ENCODE measurements around the gene KIF22.
A peak's percentile ranks its signal among the peaks of the same experiment; 100 is the strongest.

Gene KIF22

GRCh38 chr16:29839822-29840221, 49.3 kb downstream of the KIF22 start:
- no peak overlapping the region for H3K27ac ChIP-seq (ENCODE audit: insufficient read depth, low read length, poor library complexity, severe bottlenecking)
- no peaks in the 10 kb centered on the region for H3K4me1 ChIP-seq (ENCODE audit: control insufficient read depth, insufficient read depth, low read length, poor library complexity, severe bottlenecking)
- no peaks in the 10 kb centered on the region for H3K27me3 ChIP-seq (replicated peaks; ENCODE audit: control insufficient read depth, insufficient read depth, low read length, poor library complexity, severe bottlenecking)
- peaks cover 90% of the 10 kb centered on the region for H3K36me3 ChIP-seq (ENCODE audit: control insufficient read depth, insufficient read depth, low read length)
- H3K9me3 ChIP-seq (ENCODE audit: control insufficient read depth, low read length), result no peaks in the 10 kb centered on the region
- DNase-seq, result no peak
- no peak overlapping the region for H3K4me3 ChIP-seq (ENCODE audit: insufficient read depth, low read depth, low read length, poor library complexity, severe bottlenecking)

GRCh38 chr16:29840240-29840639, 49.7 kb downstream of the KIF22 start:
- no peak for DNase-seq
- Histone ChIP-seq H3K4me3 (ENCODE audit: insufficient read depth, low read depth, low read length, poor library complexity, severe bottlenecking) (no peak overlapping the region), H3K9me3 (ENCODE audit: control insufficient read depth, low read length) (no peaks in the 10 kb centered on the region), H3K27ac (ENCODE audit: insufficient read depth, low read length, poor library complexity, severe bottlenecking) (no peak overlapping the region), H3K4me1 (ENCODE audit: control insufficient read depth, insufficient read depth, low read length, poor library complexity, severe bottlenecking) (no peaks in the 10 kb centered on the region), H3K36me3 (ENCODE audit: control insufficient read depth, insufficient read depth, low read length) (peaks cover 90% of the 10 kb centered on the region), H3K27me3 (replicated peaks; ENCODE audit: control insufficient read depth, insufficient read depth, low read length, poor library complexity, severe bottlenecking) (no peaks in the 10 kb centered on the region)

DNA sequence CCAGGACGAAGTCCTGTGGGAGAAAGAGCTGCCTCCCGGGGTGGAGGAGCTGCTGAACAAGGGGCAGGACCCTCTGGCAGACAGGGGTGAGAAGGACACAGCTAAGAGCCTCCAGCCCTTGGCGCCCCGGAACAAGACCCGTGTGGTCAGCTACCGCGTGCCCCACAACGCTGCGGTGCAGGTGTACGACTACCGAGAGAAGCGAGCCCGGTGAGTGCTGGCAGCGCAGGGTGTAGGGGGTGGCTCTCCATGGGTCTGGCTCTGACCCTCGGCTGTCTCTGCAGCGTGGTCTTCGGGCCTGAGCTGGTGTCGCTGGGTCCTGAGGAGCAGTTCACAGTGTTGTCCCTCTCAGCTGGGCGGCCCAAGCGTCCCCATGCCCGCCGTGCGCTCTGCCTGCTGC, 51.1 kb downstream of the KIF22 start:
- Histone ChIP-seq H3K27me3 (replicated peaks; ENCODE audit: control insufficient read depth, insufficient read depth, low read length, poor library complexity, severe bottlenecking) (no peaks in the 10 kb centered on the region), H3K9me3 (ENCODE audit: control insufficient read depth, low read length) (no peaks in the 10 kb centered on the region), H3K4me3 (ENCODE audit: insufficient read depth, low read depth, low read length, poor library complexity, severe bottlenecking) (no peak overlapping the region), H3K4me1 (ENCODE audit: control insufficient read depth, insufficient read depth, low read length, poor library complexity, severe bottlenecking) (no peaks in the 10 kb centered on the region), H3K36me3 (ENCODE audit: control insufficient read depth, insufficient read depth, low read length) (peaks cover 92% of the 10 kb centered on the region), H3K27ac (ENCODE audit: insufficient read depth, low read length, poor library complexity, severe bottlenecking) (no peak overlapping the region)
- no peak for DNase-seq

DNA sequence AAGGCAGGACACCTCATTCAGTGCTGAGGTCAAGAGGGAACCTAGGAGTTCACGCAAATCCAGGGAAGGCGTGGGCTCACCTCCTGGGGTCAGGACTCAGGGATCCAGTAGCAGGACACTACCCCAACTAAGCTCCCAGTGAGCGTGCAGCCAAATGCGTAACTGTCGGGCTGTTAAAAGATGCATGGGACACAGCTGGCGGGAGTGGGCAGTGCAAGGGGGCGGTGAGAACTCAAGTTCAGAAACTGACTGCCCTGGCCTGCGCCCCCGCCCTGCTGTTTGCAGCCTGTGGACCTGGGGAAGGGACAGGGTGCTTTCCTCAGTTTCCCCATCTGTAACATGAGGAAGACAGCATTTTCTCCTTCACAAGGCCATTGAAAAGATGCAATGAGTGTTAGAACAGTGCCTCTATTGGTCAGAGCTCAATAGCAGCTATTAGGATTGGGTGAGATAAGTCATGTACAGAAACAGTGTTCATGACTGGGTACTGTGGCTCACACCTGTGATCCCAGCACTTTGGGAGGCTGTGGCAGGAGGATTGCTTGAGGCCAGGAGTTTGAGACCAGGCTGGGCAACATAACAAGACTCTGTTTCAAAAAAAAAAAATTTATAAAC, 52.3 kb downstream of the KIF22 start:
- no peak overlapping the region for H3K27ac ChIP-seq (ENCODE audit: insufficient read depth, low read length, poor library complexity, severe bottlenecking)
- H3K36me3 ChIP-seq (ENCODE audit: control insufficient read depth, insufficient read depth, low read length), result peaks cover 91% of the 10 kb centered on the region
- H3K9me3 ChIP-seq (ENCODE audit: control insufficient read depth, low read length), result no peaks in the 10 kb centered on the region
- H3K4me3 ChIP-seq (ENCODE audit: insufficient read depth, low read depth, low read length, poor library complexity, severe bottlenecking), result no peak overlapping the region
- H3K27me3 ChIP-seq (replicated peaks; ENCODE audit: control insufficient read depth, insufficient read depth, low read length, poor library complexity, severe bottlenecking), result no peaks in the 10 kb centered on the region
- H3K4me1 ChIP-seq (ENCODE audit: control insufficient read depth, insufficient read depth, low read length, poor library complexity, severe bottlenecking), result no peaks in the 10 kb centered on the region
- no peak for DNase-seq

DNA sequence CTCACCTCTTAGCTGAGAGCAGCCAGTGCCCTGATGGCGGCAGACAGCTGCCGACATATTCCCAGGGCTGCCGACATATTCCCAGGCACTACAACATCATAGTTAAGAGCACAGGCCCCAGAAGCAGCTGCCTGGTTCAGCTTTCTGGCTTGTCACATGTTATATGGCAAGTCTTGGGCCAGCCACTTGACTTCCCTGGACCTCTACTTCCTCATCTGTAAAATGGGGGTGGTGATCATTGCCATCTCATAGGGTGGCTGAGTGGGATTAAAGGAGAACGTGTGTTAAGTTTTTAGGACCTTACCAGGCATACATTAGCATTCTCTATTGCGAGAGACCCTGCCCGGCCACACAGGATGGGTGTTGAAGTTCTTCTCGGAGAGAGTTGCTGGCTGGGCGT, 53.4 kb downstream of the KIF22 start:
- Histone ChIP-seq H3K4me3 (ENCODE audit: insufficient read depth, low read depth, low read length, poor library complexity, severe bottlenecking) (no peak overlapping the region), H3K4me1 (ENCODE audit: control insufficient read depth, insufficient read depth, low read length, poor library complexity, severe bottlenecking) (no peaks in the 10 kb centered on the region), H3K9me3 (ENCODE audit: control insufficient read depth, low read length) (no peaks in the 10 kb centered on the region), H3K27me3 (replicated peaks; ENCODE audit: control insufficient read depth, insufficient read depth, low read length, poor library complexity, severe bottlenecking) (no peaks in the 10 kb centered on the region), H3K27ac (ENCODE audit: insufficient read depth, low read length, poor library complexity, severe bottlenecking) (no peak overlapping the region), H3K36me3 (ENCODE audit: control insufficient read depth, insufficient read depth, low read length) (peaks cover 82% of the 10 kb centered on the region)
- no peak for DNase-seq

DNA sequence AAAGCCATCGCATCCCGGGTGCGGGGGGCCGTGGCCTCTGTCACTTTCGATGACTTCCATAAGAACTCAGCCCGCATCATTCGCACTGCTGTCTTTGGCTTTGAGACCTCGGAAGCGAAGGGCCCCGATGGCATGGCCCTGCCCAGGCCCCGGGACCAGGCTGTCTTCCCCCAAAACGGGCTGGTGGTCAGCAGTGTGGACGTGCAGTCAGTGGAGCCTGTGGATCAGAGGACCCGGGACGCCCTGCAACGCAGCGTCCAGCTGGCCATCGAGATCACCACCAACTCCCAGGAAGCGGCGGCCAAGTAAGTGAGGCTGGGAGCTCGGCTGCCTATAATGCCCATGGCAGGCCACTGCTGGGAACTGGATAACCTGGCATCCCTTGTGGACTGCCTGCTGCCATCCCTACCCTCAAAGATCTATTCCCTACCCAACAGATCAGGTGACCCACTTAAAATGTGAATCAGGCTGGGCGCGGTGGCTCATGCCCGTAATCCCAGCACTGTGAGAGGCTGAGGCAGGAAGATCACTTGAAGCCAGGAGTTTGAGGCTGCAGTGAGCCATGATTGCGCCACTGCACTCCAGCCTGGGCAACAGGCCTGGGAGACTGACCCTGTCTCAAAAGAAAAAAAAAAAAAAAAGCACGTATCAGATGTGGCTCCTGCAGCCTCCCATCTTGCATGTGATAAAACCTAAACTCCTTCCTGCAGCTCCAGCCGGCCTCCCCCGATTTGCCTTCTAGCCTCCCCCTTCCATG, 54.2 kb downstream of the KIF22 start:
- DNase-seq, result no peak
- no peaks in the 10 kb centered on the region for H3K27me3 ChIP-seq (replicated peaks; ENCODE audit: control insufficient read depth, insufficient read depth, low read length, poor library complexity, severe bottlenecking)
- H3K9me3 ChIP-seq (ENCODE audit: control insufficient read depth, low read length), result no peaks in the 10 kb centered on the region
- H3K36me3 ChIP-seq (ENCODE audit: control insufficient read depth, insufficient read depth, low read length), result peaks cover 75% of the 10 kb centered on the region
- no peak overlapping the region for H3K27ac ChIP-seq (ENCODE audit: insufficient read depth, low read length, poor library complexity, severe bottlenecking)
- no peak overlapping the region for H3K4me3 ChIP-seq (ENCODE audit: insufficient read depth, low read depth, low read length, poor library complexity, severe bottlenecking)
- no peaks in the 10 kb centered on the region for H3K4me1 ChIP-seq (ENCODE audit: control insufficient read depth, insufficient read depth, low read length, poor library complexity, severe bottlenecking)

DNA sequence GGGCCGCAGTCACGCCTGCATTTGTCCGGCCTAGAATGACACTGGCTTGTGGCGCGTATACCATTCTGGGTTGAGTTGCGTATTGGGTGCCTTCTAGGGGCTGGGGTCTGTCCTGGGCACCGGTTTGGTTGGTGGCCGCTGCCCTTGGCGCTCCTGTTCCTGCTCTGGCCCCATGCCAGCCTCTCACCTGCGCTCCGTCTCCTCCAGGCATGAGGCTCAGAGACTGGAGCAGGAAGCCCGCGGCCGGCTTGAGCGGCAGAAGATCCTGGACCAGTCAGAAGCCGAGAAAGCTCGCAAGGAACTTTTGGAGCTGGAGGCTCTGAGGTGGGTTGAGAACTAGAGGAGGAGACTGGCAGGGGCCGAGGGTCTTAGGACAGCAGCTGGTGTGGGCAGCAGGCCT, 55.1 kb downstream of the KIF22 start:
- Histone ChIP-seq H3K27ac (ENCODE audit: insufficient read depth, low read length, poor library complexity, severe bottlenecking) (no peak overlapping the region), H3K4me1 (ENCODE audit: control insufficient read depth, insufficient read depth, low read length, poor library complexity, severe bottlenecking) (no peaks in the 10 kb centered on the region), H3K27me3 (replicated peaks; ENCODE audit: control insufficient read depth, insufficient read depth, low read length, poor library complexity, severe bottlenecking) (no peaks in the 10 kb centered on the region), H3K4me3 (ENCODE audit: insufficient read depth, low read depth, low read length, poor library complexity, severe bottlenecking) (no peak overlapping the region), H3K9me3 (ENCODE audit: control insufficient read depth, low read length) (no peaks in the 10 kb centered on the region), H3K36me3 (ENCODE audit: control insufficient read depth, insufficient read depth, low read length) (peaks cover 66% of the 10 kb centered on the region)
- no peak for DNase-seq

DNA sequence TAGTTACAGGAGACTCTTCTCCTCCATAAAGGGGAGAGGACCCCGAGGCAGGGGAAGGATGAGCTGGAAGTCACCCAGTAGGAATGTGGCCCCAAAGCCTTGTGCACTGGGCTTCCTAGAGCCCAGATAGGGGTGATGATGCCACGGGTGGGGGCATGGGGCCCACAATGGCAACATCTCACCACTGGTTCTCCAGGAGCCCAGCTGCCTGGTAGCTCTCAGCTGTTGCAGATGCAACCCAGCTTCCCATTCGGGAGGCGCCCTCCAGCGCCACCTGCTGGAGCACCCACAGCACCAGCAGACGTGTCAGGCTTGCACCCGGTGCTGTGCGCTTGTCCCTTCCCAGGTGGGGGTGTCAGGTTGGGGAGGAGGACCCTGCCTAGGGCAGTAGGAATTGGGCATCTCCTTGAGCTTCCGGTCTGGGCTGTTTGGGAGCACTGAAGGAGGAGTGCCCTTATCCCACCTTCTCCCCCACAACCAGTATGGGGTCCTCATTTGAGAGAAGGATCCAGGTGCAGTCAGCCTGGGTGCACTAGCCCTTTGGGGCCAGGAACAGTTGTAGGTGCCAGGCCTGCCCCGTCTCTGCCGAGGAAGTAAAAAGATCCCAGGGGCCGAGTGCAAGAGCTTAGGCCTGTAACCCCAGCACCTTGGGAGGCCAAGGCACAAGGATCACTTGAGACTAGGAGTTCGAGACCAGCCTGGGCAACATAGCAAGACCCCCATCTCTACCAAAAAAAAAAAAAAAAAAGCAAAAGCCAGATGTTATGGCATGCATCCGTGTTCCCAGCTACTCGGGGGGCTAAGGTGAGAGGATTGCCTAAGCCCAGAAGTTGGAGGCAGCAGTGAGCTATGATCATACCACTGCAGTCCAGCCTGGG, 58.1 kb downstream of the KIF22 start:
- Histone ChIP-seq H3K4me3 (ENCODE audit: insufficient read depth, low read depth, low read length, poor library complexity, severe bottlenecking) (no peak overlapping the region), H3K36me3 (ENCODE audit: control insufficient read depth, insufficient read depth, low read length) (peaks cover 41% of the 10 kb centered on the region), H3K27ac (ENCODE audit: insufficient read depth, low read length, poor library complexity, severe bottlenecking) (no peak overlapping the region)

DNA sequence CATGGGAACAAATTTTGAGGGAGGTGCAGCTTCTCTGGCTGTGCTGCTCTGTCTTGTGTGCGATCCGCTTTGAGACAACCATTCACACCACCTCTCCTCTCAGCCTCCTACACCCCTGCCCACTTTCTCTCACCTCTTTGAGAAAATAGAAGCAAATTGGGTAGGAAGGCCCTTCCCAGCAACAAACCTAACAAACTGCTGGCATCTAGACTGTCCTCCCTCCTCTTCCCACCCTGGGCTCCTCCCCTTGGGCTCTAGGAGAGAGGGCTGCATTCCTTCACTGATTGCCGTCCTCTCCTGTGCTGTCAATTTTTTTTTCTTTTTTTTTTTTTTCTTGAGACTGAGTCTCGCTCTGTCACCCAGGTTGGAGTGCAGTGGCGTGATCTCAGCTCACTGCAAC, 59.0 kb downstream of the KIF22 start:
- Histone ChIP-seq H3K36me3 (ENCODE audit: control insufficient read depth, insufficient read depth, low read length) (peaks cover 32% of the 10 kb centered on the region), H3K27me3 (replicated peaks; ENCODE audit: control insufficient read depth, insufficient read depth, low read length, poor library complexity, severe bottlenecking) (no peaks in the 10 kb centered on the region), H3K9me3 (ENCODE audit: control insufficient read depth, low read length) (no peaks in the 10 kb centered on the region), H3K4me1 (ENCODE audit: control insufficient read depth, insufficient read depth, low read length, poor library complexity, severe bottlenecking) (no peaks in the 10 kb centered on the region), H3K27ac (ENCODE audit: insufficient read depth, low read length, poor library complexity, severe bottlenecking) (no peak overlapping the region), H3K4me3 (ENCODE audit: insufficient read depth, low read depth, low read length, poor library complexity, severe bottlenecking) (no peak overlapping the region)
- DNase-seq, result no peak

More for the DNA sequence above, 58.1 kb downstream of the KIF22 start:
- Histone ChIP-seq H3K27me3 (replicated peaks; ENCODE audit: control insufficient read depth, insufficient read depth, low read length, poor library complexity, severe bottlenecking) (no peaks in the 10 kb centered on the region), H3K4me1 (ENCODE audit: control insufficient read depth, insufficient read depth, low read length, poor library complexity, severe bottlenecking) (no peaks in the 10 kb centered on the region), H3K9me3 (ENCODE audit: control insufficient read depth, low read length) (no peaks in the 10 kb centered on the region)
- peak; percentile 60 to 71 (median 61) for DNase-seq

- no peaks in the 10 kb centered on the region for H3K4me1 ChIP-seq (ENCODE audit: control insufficient read depth, insufficient read depth, low read length, poor library complexity, severe bottlenecking)
These were observed 60.4 kb downstream of the KIF22 start for GRCh38 chr16:29850998-29851397.

More at GRCh38 chr16:29850998-29851397, 60.4 kb downstream of the KIF22 start:
- H3K27ac ChIP-seq (ENCODE audit: insufficient read depth, low read length, poor library complexity, severe bottlenecking), result no peak overlapping the region
- no peak for DNase-seq
- H3K9me3 ChIP-seq (ENCODE audit: control insufficient read depth, low read length), result no peaks in the 10 kb centered on the region
- no peak overlapping the region for H3K4me3 ChIP-seq (ENCODE audit: insufficient read depth, low read depth, low read length, poor library complexity, severe bottlenecking)
- H3K27me3 ChIP-seq (replicated peaks; ENCODE audit: control insufficient read depth, insufficient read depth, low read length, poor library complexity, severe bottlenecking), result no peaks in the 10 kb centered on the region
- peaks cover 17% of the 10 kb centered on the region for H3K36me3 ChIP-seq (ENCODE audit: control insufficient read depth, insufficient read depth, low read length)

Measured in effector memory CD4-positive, alpha-beta T cell (primary cell).